Osteocyte (in vitro differentiated cells): ENCODE data around the gene PAFAH1B1. TPM values are rescaled to one million over a fixed set of nuclear protein-coding genes. Genes with fewer than 3 reads are reported as not detected.
A peak's percentile ranks its signal among the peaks of the same experiment; 100 is the strongest.

Source experiments
- DNase-seq: peaks from one replicate; pipeline ENCODE4 v3.0.0; 2021; ENCODE audit warnings: mixed read lengths; ENCODE audit not compliant: unreplicated experiment; ENCODE audit errors: extremely low spot score
- H3K27ac Mint-ChIP-seq: one replicate; pipeline ENCODE4 v1.8.0; 2021; ENCODE audit warnings: mild to moderate bottlenecking, mixed read lengths; ENCODE audit not compliant: unreplicated experiment
- H3K27me3 Mint-ChIP-seq: one replicate; pipeline ENCODE4 v1.8.0; 2021; ENCODE audit warnings: mixed read lengths; ENCODE audit not compliant: unreplicated experiment
- H3K36me3 Mint-ChIP-seq: one replicate; pipeline ENCODE4 v1.8.0; 2021; ENCODE audit warnings: mixed read lengths; ENCODE audit not compliant: unreplicated experiment
- H3K4me1 Mint-ChIP-seq: one replicate; pipeline ENCODE4 v1.8.0; 2021; ENCODE audit warnings: mixed read lengths; ENCODE audit not compliant: unreplicated experiment
- H3K4me3 Mint-ChIP-seq: one replicate; pipeline ENCODE4 v1.8.0; 2021; ENCODE audit warnings: mild to moderate bottlenecking, moderate library complexity, mixed read lengths; ENCODE audit not compliant: unreplicated experiment
- H3K9me3 Mint-ChIP-seq: one replicate; pipeline ENCODE4 v1.8.0; 2021; ENCODE audit warnings: mixed read lengths; ENCODE audit not compliant: unreplicated experiment
- total RNA-seq: library from RNA; stranded (reverse); gene quantifications from 2 replicates; pipeline ENCODE4 v1.2.1, GENCODE V29; 2021
- TF ChIP-seq, protein P1 (sequence below): fragments of 200-600 bp; sonication (generic); IDR thresholded peaks from 2 replicates; pipeline ENCODE4 v1.5.0; 2021; ENCODE audit warnings: antibody characterized with exemption, mild to moderate bottlenecking, moderate library complexity

Gene PAFAH1B1
- total RNA-seq, 1 donor from 2014 or later = 138 TPM

DNA sequence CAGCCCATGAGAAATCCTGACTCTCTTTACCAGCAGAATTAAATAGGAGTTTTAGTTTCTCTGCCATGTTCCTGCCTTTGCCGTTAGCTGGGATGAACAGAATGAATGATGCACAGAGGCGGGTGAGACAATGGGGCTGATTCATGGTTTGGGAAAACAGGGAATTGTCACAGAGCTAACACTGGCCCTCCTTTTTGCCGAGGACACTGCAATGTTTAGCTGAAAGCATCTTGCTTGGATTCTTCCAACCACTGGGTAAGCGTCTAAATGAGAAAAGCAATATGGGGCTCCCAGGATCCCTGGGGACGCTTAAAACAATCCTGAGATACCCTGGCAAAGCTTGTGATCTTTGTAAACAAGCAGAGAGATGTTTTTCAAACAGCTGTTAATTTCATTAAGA lies 12.8 kb upstream of the PAFAH1B1 start:
- Mint-ChIP-seq H3K4me3 (no peak overlapping the region), H3K27ac (no peak overlapping the region), H3K36me3 (no peaks in the 10 kb centered on the region), H3K9me3 (no peaks in the 10 kb centered on the region), H3K4me1 (no peaks in the 10 kb centered on the region), H3K27me3 (peaks cover 24% of the 10 kb centered on the region)
- TF ChIP-seq, protein P1, sequence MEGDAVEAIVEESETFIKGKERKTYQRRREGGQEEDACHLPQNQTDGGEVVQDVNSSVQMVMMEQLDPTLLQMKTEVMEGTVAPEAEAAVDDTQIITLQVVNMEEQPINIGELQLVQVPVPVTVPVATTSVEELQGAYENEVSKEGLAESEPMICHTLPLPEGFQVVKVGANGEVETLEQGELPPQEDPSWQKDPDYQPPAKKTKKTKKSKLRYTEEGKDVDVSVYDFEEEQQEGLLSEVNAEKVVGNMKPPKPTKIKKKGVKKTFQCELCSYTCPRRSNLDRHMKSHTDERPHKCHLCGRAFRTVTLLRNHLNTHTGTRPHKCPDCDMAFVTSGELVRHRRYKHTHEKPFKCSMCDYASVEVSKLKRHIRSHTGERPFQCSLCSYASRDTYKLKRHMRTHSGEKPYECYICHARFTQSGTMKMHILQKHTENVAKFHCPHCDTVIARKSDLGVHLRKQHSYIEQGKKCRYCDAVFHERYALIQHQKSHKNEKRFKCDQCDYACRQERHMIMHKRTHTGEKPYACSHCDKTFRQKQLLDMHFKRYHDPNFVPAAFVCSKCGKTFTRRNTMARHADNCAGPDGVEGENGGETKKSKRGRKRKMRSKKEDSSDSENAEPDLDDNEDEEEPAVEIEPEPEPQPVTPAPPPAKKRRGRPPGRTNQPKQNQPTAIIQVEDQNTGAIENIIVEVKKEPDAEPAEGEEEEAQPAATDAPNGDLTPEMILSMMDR = no peak
- no peak for DNase-seq

DNA sequence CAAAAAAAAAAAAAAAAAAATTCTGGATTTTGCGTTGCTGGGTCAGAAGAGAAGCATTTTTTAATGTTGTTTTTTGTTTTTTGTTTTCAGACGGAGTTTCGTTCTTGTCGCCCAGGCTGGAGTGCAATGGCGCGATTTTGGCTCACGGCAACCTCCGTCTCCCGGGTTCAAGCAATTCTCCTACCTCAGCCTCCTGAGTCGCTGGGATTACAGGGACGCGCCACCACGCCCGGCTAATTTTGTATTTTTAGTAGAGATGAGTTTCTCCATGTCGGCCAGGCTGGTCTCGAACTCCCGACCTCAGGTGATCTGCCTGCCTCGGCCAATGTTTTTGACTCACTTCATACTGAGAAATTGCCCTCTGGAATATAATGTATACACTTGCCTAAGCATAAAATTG lies 11.0 kb upstream of the PAFAH1B1 start:
- Mint-ChIP-seq H3K4me1 (no peaks in the 10 kb centered on the region), H3K4me3 (no peak overlapping the region), H3K36me3 (no peaks in the 10 kb centered on the region), H3K27ac (no peak overlapping the region), H3K27me3 (peaks cover 32% of the 10 kb centered on the region), H3K9me3 (no peaks in the 10 kb centered on the region)
- TF ChIP-seq, protein P1 = no peak
- no peak for DNase-seq

DNA sequence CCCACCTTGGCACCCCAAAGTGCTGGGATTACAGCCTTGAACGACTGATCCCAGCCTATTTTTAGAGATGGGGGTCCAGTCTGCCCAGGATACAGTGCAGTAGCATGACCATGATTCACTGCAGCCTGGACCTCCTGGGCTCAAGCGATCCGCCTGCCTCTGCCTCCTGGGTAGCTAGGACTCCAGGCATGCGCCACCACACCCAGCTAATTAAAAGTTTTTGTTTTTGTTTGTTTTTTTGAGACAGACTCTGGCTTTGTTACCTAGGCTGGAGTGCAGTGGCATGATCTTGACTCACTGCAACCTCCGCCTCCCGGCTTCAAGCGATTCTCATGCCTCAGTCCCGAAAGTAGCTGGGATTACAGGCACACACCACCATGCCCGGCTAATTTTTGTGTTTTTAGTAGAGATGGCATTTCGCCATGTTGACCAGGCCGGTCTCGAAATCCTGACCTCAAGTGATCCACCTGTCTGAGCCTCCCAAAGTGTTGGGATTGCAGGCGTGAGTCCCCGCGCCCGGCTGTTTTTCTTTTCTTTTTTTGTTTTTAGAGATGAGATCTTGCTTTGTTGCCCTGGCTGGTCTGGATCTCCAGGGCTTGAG lies 2.3 kb upstream of the PAFAH1B1 start:
- Mint-ChIP-seq H3K9me3 (no peaks in the 10 kb centered on the region), H3K36me3 (no peaks in the 10 kb centered on the region), H3K4me1 (peaks cover 17% of the 10 kb centered on the region), H3K27ac (no peak overlapping the region), H3K27me3 (peaks cover 15% of the 10 kb centered on the region), H3K4me3 (no peak overlapping the region)
- TF ChIP-seq, protein P1 = no peak
- DNase-seq = peak; percentile 71

DNA sequence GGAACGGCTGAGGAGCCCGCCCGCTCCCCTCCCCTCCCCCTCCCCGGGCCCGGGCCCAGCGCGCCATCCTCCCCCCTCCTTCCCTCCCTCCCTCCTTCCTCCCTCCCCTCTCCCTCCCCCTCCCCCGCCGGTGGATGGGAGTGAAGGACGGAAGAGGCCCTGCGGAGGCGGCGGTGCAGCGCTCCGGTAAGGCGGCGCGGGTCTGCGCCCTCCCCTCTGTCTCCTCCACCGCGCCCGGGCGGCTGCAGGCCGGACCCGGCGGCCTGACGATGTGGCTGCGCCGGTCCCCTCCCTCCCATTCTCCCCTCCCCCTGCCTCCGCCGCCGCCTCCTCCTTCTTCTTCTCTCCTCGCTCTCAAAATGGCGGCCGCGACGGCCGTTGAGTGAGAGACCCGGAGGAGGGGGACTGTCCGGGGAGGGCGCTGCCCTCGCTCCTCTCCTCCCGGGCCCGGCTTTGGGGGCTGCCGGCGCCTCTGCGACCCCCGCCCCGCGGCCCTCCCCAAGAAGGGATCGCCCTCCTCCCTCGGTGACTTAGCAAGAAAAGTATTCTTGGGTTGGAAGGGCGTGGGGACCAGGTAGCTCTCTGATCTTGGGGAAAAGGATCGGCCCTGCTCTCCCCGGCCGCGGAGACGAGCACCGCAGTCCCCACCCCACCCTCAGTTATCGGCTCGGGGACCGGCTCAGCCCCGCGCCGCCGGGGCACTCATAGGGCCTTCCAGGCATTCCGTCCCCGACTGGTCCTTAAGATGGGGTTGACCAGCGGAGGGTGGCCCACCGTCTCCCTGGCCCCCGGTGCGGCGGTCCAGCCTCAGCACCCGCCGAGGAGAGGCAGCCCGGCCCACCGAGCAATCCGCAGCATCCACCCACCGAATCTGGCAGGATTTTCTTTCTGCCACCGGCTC lies 617 bp downstream of the PAFAH1B1 start:
- TF ChIP-seq, protein P1 = no peak
- peak overlapping the region; percentile 94 for H3K27ac Mint-ChIP-seq
- peaks cover 41% of the 10 kb centered on the region for H3K4me1 Mint-ChIP-seq
- H3K36me3 Mint-ChIP-seq = no peaks in the 10 kb centered on the region
- no peaks in the 10 kb centered on the region for H3K27me3 Mint-ChIP-seq
- peak overlapping the region; percentile 98 for H3K4me3 Mint-ChIP-seq
- H3K9me3 Mint-ChIP-seq = no peaks in the 10 kb centered on the region
- DNase-seq = peak; percentile 91
